Mononuclear cell (primary cell): Measurements from ENCODE around the gene PTGR3. TPM values are rescaled to one million over a fixed set of nuclear protein-coding genes. Genes with fewer than 3 reads are reported as not detected.

ENCODE experiments used
- H3K27me3 ChIP-seq: 2 replicates; pipeline ENCODE4 v1.6.0; 2011; ENCODE audit warnings: low read length, control low read depth; ENCODE audit not compliant: insufficient read depth
- H3K4me1 ChIP-seq: 2 replicates; pipeline ENCODE4 v1.5.1; 2011; ENCODE audit warnings: mild to moderate bottlenecking, low read length, control low read depth; ENCODE audit not compliant: insufficient read depth
- H3K4me3 ChIP-seq: 2 replicates; pipeline ENCODE4 v1.5.1; 2011; ENCODE audit warnings: mild to moderate bottlenecking, low read length, moderate library complexity
- H3K9me3 ChIP-seq: 2 replicates; pipeline ENCODE4 v1.5.1; 2011; ENCODE audit warnings: low read depth, mild to moderate bottlenecking, control low read depth, low read length
- total RNA-seq: library from RNA; depleted of rRNA; stranded (reverse); fragments of >200 nt; gene quantifications from one replicate; pipeline ENCODE4 v1.2.3, GENCODE V29; 2012

The PTGR3 gene
- total RNA-seq, 1 donor = 9.4 TPM

DNA sequence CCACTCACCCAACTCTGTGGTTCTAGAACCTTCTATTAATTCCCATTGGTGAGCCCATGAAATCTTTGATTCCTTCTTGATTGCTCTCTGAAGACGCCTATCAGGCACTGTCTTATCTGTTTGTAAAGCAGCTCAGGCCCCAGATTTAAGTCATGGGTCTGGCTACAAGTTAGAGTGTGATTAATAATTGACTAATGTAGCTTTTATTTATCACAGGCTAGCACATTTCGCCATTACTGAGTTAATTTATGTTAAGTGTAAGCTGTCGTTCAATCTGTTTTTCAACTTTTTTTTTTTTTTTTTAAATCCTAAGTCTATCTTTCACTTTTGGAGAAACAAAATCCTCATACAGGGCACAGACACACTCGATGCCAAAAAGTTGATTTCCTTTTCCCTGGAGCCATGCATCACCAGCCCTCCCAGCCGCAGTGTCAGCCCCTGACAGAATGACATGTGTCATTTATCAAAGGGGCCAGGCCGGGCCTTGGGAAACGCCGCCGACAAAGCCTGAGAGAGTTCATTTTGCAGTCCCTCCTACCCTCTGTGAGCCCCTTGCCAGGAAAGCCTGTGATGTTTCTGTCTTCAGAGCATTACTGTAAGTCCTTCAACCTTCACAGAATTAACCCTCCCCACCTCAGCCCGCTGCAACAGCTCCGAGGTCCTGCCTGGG, 17.5 kb upstream of the PTGR3 start:
- Histone ChIP-seq H3K4me3 (no peak overlapping the region), H3K9me3 (no peaks in the 10 kb centered on the region), H3K27me3 (no peaks in the 10 kb centered on the region), H3K4me1 (peaks cover 53% of the 10 kb centered on the region)

DNA sequence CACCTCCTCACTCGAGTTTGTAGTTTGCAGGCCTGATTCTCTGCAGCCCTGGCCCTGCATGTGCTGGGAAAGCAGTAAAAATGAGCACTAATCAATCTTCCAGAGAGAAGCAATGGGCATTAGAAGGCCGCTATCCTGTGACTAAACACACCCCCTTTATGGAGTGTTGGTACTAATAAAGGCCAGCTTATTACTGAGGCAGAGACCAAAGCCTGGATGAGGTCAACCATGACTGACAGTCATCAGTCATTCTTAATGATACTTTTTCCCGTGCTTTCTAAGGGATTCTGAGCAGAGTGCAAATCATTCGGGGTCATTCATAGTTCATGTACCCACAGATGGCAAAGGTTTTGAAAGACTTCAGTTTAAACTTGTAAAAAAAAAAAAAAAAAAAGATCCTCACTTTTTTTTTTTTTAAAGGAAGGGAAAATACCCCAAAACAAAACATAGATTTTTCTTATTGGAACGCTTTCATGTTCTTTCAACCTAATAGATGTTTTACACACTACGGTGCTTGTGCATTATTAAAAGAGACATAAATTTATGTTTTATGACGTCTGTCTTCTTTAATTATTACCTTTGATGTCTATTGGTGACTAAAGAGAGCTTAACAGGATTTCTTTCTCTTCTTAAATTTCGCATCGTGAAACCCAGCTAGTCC, 14.9 kb upstream of the PTGR3 start:
- Histone ChIP-seq H3K9me3 (no peaks in the 10 kb centered on the region), H3K4me3 (no peak overlapping the region), H3K27me3 (no peaks in the 10 kb centered on the region), H3K4me1 (peaks cover 36% of the 10 kb centered on the region)

DNA sequence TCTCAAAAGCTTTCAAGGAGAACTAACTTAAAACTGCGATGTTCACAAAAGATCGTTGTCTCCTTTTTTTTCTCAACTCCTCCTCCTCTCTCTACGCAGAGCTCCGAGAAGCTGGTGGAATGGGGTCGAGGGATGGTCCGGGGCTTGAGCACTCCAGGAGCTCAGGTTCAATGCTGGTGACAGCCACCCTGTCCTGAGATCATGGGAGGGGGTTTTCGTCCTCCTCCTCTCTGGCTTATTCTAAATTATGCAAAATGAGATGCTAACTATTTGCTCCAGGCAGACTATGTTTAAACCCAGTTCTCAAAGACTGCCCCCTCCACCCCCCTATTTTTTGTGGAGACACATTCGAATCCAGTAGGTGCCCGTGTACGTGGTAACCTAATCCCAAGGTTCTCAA, 13.5 kb upstream of the PTGR3 start:
- H3K4me1 ChIP-seq = peaks cover 32% of the 10 kb centered on the region
- no peak overlapping the region for H3K4me3 ChIP-seq
- no peaks in the 10 kb centered on the region for H3K27me3 ChIP-seq
- H3K9me3 ChIP-seq = no peaks in the 10 kb centered on the region

DNA sequence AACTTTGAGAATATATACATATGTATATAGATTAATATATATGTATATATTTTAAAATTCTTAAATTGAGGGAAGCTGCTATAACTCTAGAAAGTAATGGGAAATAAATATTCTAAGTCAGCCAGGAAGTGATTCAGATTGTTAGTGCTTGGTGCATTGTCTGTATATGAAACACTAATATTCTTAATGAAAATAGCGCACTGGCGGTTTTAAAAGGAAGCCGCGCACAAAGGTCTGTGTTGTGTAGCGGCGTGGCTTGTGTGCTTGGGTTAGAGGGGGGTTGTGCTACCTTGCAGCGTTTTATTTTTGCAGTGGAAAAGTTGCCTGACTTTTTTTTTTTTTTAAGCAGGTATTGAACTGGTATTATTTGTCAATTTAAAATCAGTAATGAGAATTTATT, 13.0 kb upstream of the PTGR3 start:
- Histone ChIP-seq H3K4me3 (no peak overlapping the region), H3K9me3 (no peaks in the 10 kb centered on the region), H3K27me3 (no peaks in the 10 kb centered on the region), H3K4me1 (peaks cover 30% of the 10 kb centered on the region)

DNA sequence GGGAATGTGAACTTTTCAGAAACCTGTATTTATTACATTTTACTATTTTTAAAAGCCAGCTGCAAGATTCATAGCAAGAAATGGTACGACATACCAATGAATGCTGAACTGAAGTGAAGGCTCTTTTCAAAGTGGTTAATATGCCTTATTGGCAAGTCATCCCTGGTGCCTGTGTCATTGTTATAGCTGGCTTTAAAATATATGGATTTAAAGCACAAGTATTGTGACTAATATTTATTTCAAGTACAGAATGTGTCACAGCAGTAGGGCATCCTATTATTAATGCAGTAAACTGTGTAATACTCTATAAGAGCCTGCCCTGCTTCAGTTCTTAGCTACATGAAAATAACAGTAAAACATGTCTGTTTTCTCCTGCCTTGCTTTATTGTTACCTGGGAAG, 12.5 kb upstream of the PTGR3 start:
- Histone ChIP-seq H3K27me3 (no peaks in the 10 kb centered on the region), H3K4me3 (no peak overlapping the region), H3K9me3 (no peaks in the 10 kb centered on the region), H3K4me1 (peaks cover 30% of the 10 kb centered on the region)

DNA sequence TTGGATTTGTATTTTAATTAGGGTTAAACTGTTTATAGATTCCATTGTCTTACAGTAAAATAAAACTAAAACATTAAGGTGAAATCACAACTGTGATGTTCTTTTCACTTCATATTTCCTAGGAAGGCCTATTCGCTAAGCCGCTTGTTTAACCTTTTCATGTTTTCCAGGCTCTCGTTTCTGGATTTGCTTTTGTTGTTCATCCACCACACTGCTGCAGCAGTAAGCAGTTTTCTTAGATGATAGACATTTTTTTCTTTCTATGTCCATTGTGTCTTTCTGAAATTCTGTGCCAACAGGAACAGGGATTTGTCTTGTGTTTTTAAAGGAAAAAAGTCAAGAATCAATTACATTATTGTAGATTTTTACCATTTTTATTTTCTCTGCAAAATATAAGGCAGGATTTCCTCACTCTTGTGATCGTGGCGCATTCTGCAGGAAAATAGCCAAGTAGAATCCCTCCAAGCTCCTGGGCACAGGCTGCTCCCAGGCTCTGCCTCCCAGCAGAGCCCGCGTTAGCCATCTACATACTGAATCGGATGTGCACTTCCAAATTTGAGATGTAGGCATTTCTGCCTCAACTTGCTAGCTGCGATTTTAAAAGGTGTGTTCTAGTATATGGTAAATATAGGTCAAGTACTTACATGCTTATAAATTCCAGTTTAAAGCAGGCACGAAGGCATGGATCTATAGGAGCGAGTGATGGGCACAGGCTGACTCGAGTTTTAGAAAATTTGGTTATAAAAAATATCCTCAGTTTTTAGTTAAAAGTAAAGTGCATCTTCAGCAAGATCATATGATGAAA, 11.8 kb upstream of the PTGR3 start:
- Histone ChIP-seq H3K9me3 (no peaks in the 10 kb centered on the region), H3K27me3 (no peaks in the 10 kb centered on the region), H3K4me3 (no peak overlapping the region), H3K4me1 (peaks cover 30% of the 10 kb centered on the region)

DNA sequence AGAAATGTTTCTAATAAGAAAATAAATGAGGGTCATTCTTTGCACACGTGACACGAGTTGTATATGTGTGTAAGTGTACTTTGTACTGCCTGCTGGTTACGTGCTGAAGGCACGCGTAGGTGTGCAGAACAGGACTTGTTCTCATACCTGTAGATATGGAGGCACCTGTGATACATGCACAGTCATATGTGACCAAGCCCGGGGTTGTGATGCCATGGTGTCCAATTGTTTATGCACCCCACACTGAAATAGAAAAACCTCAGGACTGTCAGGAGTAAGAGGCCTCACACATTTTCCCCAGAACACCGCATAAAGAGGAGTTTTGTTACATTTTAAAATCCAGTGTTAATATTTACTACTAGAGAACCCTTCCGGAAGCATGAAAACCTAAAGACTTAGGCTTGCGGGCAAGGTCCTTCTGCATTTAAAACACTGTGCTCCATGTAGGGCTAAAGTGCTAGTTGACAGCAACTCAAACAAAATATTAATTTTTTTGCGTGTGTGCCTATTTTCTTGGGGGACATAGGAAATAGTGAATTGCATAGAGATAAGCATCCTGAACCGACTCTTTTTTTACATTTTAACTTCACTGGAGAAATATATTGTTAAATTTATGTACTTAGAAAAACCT, 10.9 kb upstream of the PTGR3 start:
- no peaks in the 10 kb centered on the region for H3K9me3 ChIP-seq
- H3K4me1 ChIP-seq = peaks cover 38% of the 10 kb centered on the region
- no peaks in the 10 kb centered on the region for H3K27me3 ChIP-seq
- H3K4me3 ChIP-seq = no peak overlapping the region

DNA sequence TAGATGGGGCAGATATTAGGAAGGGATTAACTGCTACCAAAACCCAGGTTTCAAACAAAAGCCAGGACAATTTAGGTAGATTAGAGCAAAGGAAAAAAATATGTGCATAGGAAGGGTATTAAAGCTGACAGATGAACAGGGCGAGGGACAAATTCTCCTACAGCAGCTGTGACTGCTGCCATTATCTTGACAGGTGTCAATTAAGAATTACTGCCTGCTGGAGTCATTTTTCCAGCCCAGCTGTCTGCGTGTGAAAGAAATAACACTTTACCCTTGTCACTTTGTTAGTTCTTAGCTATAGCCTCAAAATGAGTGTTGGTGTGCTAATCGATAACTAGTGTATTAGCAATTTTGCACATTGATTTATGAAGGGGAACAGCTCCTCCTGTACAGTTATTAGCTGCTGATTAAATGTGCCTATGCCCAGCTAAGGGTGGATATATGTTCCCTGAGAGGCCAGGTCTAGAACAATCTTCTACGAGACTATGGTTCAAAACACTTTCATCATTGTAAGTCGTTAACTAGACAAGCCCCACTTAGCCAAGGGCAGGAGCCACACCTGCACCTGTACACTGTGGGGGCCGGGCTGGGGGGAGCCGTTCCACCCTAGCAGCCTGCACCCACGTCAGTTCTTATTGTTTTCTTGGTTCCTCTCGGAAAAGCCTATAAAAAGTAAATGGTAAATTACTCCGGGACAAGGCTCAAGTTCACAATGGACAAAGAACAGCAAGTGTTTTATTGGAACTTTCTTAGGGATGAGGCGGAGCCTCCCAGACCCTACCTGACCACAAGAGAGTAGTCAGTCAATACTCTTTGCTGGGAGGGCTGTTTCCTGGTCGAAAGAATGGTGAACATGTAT, 9.4 kb upstream of the PTGR3 start:
- Histone ChIP-seq H3K27me3 (no peaks in the 10 kb centered on the region), H3K4me3 (no peak overlapping the region), H3K4me1 (peaks cover 33% of the 10 kb centered on the region), H3K9me3 (no peaks in the 10 kb centered on the region)

DNA sequence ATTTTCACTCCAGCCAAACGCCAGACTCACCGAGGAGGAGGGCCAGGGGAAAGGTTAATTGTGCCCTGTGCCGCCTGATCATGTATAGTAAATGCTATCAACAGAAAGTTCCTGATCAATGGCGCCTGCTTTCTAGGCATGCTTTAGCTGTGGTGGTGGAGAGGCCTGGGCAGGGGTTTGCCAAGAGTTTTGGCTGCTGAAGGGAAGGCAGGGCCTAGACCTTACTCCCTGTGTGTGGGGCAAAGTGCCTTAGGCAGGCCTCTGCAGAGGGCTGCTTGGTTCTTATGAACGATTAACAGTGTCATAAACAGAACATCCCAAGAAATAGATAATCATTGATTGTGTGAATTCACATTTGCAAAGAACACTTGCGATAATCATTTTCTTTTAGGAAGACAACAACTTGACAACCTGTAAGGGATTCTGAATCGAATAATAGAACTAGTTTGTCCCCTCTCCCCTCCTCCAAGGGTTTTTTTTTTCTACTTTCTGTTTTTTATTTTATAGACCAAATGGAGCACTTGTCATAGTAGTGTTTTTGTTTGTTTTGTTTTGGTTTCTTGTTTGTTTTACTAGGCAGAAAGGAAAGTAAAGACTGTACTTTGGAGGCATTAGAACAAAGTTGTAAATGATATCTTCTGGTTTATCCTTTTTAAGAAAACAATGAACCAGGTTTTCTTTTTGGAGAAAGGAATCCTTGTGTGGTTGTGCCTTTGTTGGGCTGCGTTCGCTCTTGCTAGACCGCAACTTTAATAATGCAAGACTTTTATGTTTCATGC, 8.2 kb upstream of the PTGR3 start:
- Histone ChIP-seq H3K27me3 (no peaks in the 10 kb centered on the region), H3K9me3 (no peaks in the 10 kb centered on the region), H3K4me1 (peaks cover 33% of the 10 kb centered on the region), H3K4me3 (no peak overlapping the region)

DNA sequence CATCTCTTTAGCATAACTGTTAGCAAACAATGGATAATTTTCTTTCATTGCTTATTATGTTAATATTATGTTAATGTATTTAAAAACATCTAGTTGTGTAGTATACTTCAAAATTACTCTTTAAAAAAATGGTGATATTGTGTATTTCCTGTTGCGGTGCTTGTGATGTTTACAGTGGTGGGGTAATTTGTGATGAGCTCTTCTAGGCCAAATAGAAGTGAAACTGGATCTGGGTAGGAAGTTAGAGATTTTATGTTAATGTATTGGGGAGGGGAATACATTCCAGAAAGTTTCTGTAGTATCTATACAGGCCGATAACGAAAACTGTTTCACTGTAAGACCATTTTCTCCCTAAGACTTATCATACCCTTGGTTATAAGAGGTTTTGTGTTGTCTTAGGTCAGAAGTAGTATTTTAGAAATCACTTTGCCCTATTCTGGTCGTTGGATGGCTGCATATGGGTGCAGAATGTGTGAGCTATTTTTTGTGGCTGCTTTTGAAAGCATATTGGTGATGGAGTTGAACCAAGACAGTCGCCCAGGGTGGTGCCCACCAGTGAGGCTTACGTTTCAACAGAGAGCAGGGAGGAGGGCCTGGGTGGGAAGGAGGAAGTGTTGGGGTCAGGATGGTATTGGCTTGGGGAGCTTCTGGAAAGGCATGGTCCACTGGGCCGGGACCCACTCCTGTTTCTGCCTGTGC, 7.4 kb upstream of the PTGR3 start:
- no peaks in the 10 kb centered on the region for H3K9me3 ChIP-seq
- H3K4me3 ChIP-seq = no peak overlapping the region
- H3K4me1 ChIP-seq = peaks cover 36% of the 10 kb centered on the region
- no peaks in the 10 kb centered on the region for H3K27me3 ChIP-seq

DNA sequence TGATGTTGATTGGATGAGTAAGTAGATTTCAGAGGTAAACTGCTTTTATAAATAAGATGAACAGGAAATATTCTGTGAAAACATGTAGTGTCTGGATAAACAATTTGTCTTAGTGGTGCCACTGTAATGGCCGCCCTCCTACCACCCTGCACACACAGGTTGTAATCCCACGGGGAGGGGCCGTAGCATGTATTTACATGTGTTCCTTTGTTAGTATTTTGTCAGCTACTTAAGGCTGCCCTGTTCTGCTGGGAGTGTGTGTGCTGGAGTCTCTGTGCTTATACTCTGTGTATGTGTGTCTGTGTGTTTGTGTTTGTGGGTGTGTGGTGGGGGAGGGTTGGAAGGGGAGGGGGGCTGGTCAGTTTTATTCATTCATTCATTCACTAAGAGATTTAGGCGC, 6.7 kb upstream of the PTGR3 start:
- no peaks in the 10 kb centered on the region for H3K27me3 ChIP-seq
- H3K4me1 ChIP-seq = peaks cover 36% of the 10 kb centered on the region
- no peak overlapping the region for H3K4me3 ChIP-seq
- no peaks in the 10 kb centered on the region for H3K9me3 ChIP-seq

DNA sequence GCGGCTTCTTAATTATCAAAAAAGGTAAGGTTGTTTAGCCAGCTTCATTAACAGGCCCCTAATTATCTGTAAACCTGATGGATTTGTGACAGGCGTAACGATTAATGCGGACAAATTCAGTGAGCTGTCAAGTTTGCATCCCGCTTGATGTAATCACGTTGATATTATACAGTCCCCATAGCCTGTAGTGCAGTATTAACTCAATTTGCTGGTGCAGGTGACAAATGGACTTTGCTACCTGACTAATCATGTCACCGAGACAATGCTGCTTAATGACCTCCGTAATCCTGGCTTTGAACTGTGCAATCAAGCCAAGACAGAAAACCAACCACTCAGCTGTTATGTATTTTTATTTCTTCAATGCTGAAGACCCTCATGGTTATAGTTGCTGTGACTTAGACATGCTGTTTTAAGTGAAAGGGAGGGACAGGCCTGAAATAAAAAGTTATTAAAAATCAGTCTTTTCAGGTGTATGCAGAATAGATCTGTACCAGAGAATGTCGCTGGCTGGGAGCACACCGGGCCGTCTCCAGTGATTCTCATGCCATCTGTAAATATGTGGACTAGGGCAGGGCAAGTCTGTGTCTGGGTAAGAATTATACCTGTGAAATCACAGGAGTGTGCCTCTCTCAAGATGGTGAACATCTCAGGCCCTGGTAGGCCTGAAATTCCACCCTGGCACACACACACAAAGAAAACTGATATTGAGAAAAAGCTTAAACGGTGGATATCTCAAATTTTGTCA, 6.0 kb upstream of the PTGR3 start:
- peaks cover 40% of the 10 kb centered on the region for H3K4me1 ChIP-seq
- no peaks in the 10 kb centered on the region for H3K9me3 ChIP-seq
- no peak overlapping the region for H3K4me3 ChIP-seq
- no peaks in the 10 kb centered on the region for H3K27me3 ChIP-seq

DNA sequence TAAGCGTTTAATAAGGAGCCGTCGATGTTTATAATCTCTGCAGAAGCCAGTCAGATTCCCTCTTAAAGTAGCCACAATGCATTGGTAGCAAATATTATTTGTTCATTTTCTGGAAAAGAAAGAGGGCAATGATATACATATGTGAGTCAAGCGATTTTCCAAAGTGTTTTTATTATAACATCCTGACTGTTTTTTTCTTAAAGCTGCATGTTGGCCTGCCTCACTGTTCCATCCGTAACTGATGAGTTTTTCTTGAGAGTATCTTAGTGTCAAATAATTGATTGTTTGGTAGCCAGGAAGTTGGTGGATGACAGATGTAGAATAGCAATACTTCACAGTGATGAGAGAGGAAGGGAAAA, 5.4 kb upstream of the PTGR3 start:
- Histone ChIP-seq H3K27me3 (no peaks in the 10 kb centered on the region), H3K9me3 (no peaks in the 10 kb centered on the region), H3K4me1 (peaks cover 42% of the 10 kb centered on the region)

More for the DNA sequence above, 5.4 kb upstream of the PTGR3 start:
- no peak overlapping the region for H3K4me3 ChIP-seq
